Aorta (tissue), 5 donors: Measurements from ENCODE around the gene FMN2. TPM values are rescaled to one million over a fixed set of nuclear protein-coding genes. Genes with fewer than 3 reads are reported as not detected.

ENCODE experiments used
- ATAC-seq: fragments of 200-7000 bp; cut with Tn5 transposase; one replicate; pipeline ENCODE4 v1.9.1; 2022; ENCODE audit warnings: moderate library complexity; ENCODE audit not compliant: low FRiP score
- DNase-seq, 2 donors: peaks; one replicate each; pipeline ENCODE4 v3.0.0-alpha.2; 2020
- H3K27ac ChIP-seq, 2 donors: one replicate each; pipeline ENCODE4 v1.5.1; 2013; ENCODE audit warnings: low read length in 2 of 2, mild to moderate bottlenecking in 2 of 2, moderate library complexity in 2 of 2, control low read depth in 1 of 2, inconsistent platforms in 1 of 2, low read depth in 1 of 2
- H3K27me3 ChIP-seq, 2 donors: one replicate each; pipeline ENCODE4 v1.6.1; 2013; ENCODE audit warnings: control low read depth in 1 of 2, low read length in 1 of 2, mild to moderate bottlenecking in 1 of 2, moderate library complexity in 1 of 2; ENCODE audit not compliant: insufficient read depth in 2 of 2, control insufficient read depth in 1 of 2
- H3K36me3 ChIP-seq, 2 donors: one replicate each; pipeline ENCODE4 v1.6.1; 2013; ENCODE audit warnings: control low read depth in 1 of 2, low read length in 1 of 2, mild to moderate bottlenecking in 1 of 2; ENCODE audit not compliant: insufficient read depth in 2 of 2, control insufficient read depth in 1 of 2
- H3K4me1 ChIP-seq, 2 donors: one replicate each; pipeline ENCODE4 v1.6.1; 2013; ENCODE audit warnings: low read length in 2 of 2, control low read depth in 1 of 2, mild to moderate bottlenecking in 1 of 2, moderate library complexity in 1 of 2; ENCODE audit not compliant: insufficient read depth in 2 of 2, control insufficient read depth in 1 of 2
- H3K4me3 ChIP-seq, 2 donors: one replicate each; pipeline ENCODE4 v1.5.1; 2013; ENCODE audit warnings: low read length in 2 of 2, control low read depth in 1 of 2, mild to moderate bottlenecking in 1 of 2
- H3K9me3 ChIP-seq: one replicate; pipeline ENCODE4 v1.6.1; 2013; ENCODE audit warnings: mild to moderate bottlenecking, low read length; ENCODE audit not compliant: control insufficient read depth
- WGBS, 2 donors: extraction: QIAGEN DNeasy Blood & Tissue Kit; methylation state at CpG; one replicate each; pipeline ENCODE4 v1.1.7; 2013; 5-methylcytosine and 5-hydroxymethylcytosine counted together
- intact Hi-C, 2 donors: fragments of 100-400 bp; cut with DNase I; formaldehyde crosslinking; loops; one replicate each; pipeline versions ENCODE4 v1.14.2 to v1.15.0; 2022
- long read RNA-seq, 2 donors: library from polyadenylated mRNA; unstranded; transcript quantifications; one replicate each; pipeline ENCODE4 v2.0.0, GENCODE V29; 2020 to 2021
- polyA plus RNA-seq, 2 donors: library from polyadenylated mRNA; stranded (reverse); fragments of 200-250 nt; gene quantifications; one replicate each; pipeline ENCODE4 v1.2.3, GENCODE V29; 2013
- total RNA-seq, 2 donors: library from RNA; stranded (reverse); fragmentation: NEBNext Ultra II Directional; extraction: Animal tissue kit (Norgen Biotek cat#: 25700); gene quantifications; one replicate each; pipeline ENCODE4 v1.2.1, GENCODE V29; 2021
- donor health status: healthy with polysubstance abuse.
- donor health status: Bipolar disorder and iron deficiency.
- donor health status: DM: no; HTN: no; CAD: no.
- donor health status: DM: no; HTN: no; CAD: no.
- donor health status: DM: yes; HTN: yes; CAD: no.

The FMN2 gene
- total RNA-seq (1 to 10 TPM in 1 of 2 donors, under 1 TPM in 1; 0.94 to 1.1 TPM), polyA plus RNA-seq (under 1 TPM; 0.10 to 0.88 TPM)
- long read RNA-seq, donor 1, partial matches to known transcripts, result 2 of 3 reads
- long read RNA-seq, donor 1, other reads (novel, unspliced or antisense), result 1 of 3 reads
- long read RNA-seq, donor 2, partial matches to known transcripts, result 0 of 1 reads
- long read RNA-seq, donor 2, other reads (novel, unspliced or antisense), result 1 of 1 reads

GRCh38 chr1:240091614-240092300, at the start of gene FMN2:
Gene FMN2 (plus strand): TSS chr1:240091883. CDS start chr1:240092110, 227 bp downstream.
- no peaks in the 10 kb centered on the region for H3K36me3 ChIP-seq
- H3K4me3 ChIP-seq, result peak within 1 kb of the TSS; percentile 10 to 38
- H3K9me3 ChIP-seq, result peaks cover 2% of the 10 kb centered on the region
- DNase-seq (no peak), ATAC-seq (peak; percentile 43)
- peaks cover 0 to 2% of the 10 kb centered on the region in 2 donors for H3K27me3 ChIP-seq
- WGBS, 2 donors, result 1% methylated on average over 75 to 78 of the region's 78 CpGs
- no peak within 1 kb of the TSS for H3K27ac ChIP-seq
- intact Hi-C loops, result no loop called here
- no peaks in the 10 kb centered on the region for H3K4me1 ChIP-seq

- H3K4me3 ChIP-seq, result no peak overlapping the region
- DNase-seq (no peak), ATAC-seq (no peak)
- H3K36me3 ChIP-seq, result no peaks in the 10 kb centered on the region
- no peak overlapping the region for H3K27ac ChIP-seq
- intact Hi-C loops, result no loop called here
- WGBS, 2 donors, result 58 to 65% methylated on average over 6 of the region's 6 CpGs
- H3K27me3 ChIP-seq, result no peaks in the 10 kb centered on the region
- H3K4me1 ChIP-seq, result no peaks in the 10 kb centered on the region
- H3K9me3 ChIP-seq, result no peaks in the 10 kb centered on the region
Measured at GRCh38 chr1:240044620-240045019, 47.1 kb upstream of the FMN2 start.

- no peaks in the 10 kb centered on the region for H3K27me3 ChIP-seq
- intact Hi-C loops, result no loop called here
- DNase-seq (no peak), ATAC-seq (no peak)
- no peaks in the 10 kb centered on the region for H3K9me3 ChIP-seq
- no peaks in the 10 kb centered on the region for H3K4me1 ChIP-seq
- no peak overlapping the region for H3K4me3 ChIP-seq
- H3K36me3 ChIP-seq, result no peaks in the 10 kb centered on the region
- H3K27ac ChIP-seq, result no peak overlapping the region
- WGBS, 2 donors, result 80 to 85% methylated on average over 8 of the region's 8 CpGs
Measured at GRCh38 chr1:240046000-240046399, 45.7 kb upstream of the FMN2 start.

- DNase-seq (no peak), ATAC-seq (no peak)
- Histone ChIP-seq H3K36me3 (no peaks in the 10 kb centered on the region), H3K27me3 (no peaks in the 10 kb centered on the region), H3K4me3 (no peak overlapping the region), H3K4me1 (no peaks in the 10 kb centered on the region), H3K27ac (no peak overlapping the region), H3K9me3 (no peaks in the 10 kb centered on the region)
- 67 to 69% methylated on average over 9 of the region's 9 CpGs for WGBS, 2 donors
- intact Hi-C loops, result no loop called here
Measured at GRCh38 chr1:240054109-240054701, 37.5 kb upstream of the FMN2 start.

GRCh38 chr1:240055936-240056335, 35.7 kb upstream of the FMN2 start:
- 48 to 51% methylated on average over 1 of the region's 1 CpG for WGBS, 2 donors
- H3K27ac ChIP-seq, result no peak overlapping the region
- ATAC-seq (no peak), DNase-seq (no peak)
- H3K9me3 ChIP-seq, result no peaks in the 10 kb centered on the region
- intact Hi-C loops, result no loop called here
- H3K36me3 ChIP-seq, result no peaks in the 10 kb centered on the region
- H3K4me3 ChIP-seq, result no peak overlapping the region
- no peaks in the 10 kb centered on the region for H3K27me3 ChIP-seq
- H3K4me1 ChIP-seq, result no peaks in the 10 kb centered on the region

- H3K36me3 ChIP-seq, result no peaks in the 10 kb centered on the region
- no peak overlapping the region for H3K4me3 ChIP-seq
- DNase-seq (no peak), ATAC-seq (no peak)
- no peak overlapping the region for H3K27ac ChIP-seq
- no peaks in the 10 kb centered on the region for H3K27me3 ChIP-seq
- no peaks in the 10 kb centered on the region for H3K9me3 ChIP-seq
- H3K4me1 ChIP-seq, result no peaks in the 10 kb centered on the region
- 21 to 24% methylated on average over 3 of the region's 3 CpGs for WGBS, 2 donors
- intact Hi-C loops, result no loop called here
Measured at GRCh38 chr1:240056350-240056749, 35.3 kb upstream of the FMN2 start.

GRCh38 chr1:240058049-240058448, 33.6 kb upstream of the FMN2 start:
- no peak overlapping the region for H3K27ac ChIP-seq
- no peaks in the 10 kb centered on the region for H3K27me3 ChIP-seq
- DNase-seq (no peak), ATAC-seq (no peak)
- H3K9me3 ChIP-seq, result no peaks in the 10 kb centered on the region
- no peak overlapping the region for H3K4me3 ChIP-seq
- WGBS, 2 donors, result 62 to 64% methylated on average over 9 of the region's 9 CpGs
- H3K4me1 ChIP-seq, result no peaks in the 10 kb centered on the region
- intact Hi-C loops, result no loop called here
- no peaks in the 10 kb centered on the region for H3K36me3 ChIP-seq

GRCh38 chr1:240068961-240069360, 22.7 kb upstream of the FMN2 start:
- WGBS, 2 donors, result 85 to 89% methylated on average over 7 of the region's 7 CpGs
- Histone ChIP-seq H3K27ac (no peak overlapping the region), H3K4me3 (no peak overlapping the region), H3K36me3 (no peaks in the 10 kb centered on the region), H3K4me1 (no peaks in the 10 kb centered on the region), H3K9me3 (no peaks in the 10 kb centered on the region), H3K27me3 (no peaks in the 10 kb centered on the region)
- intact Hi-C loops, result no loop called here
- no peak for DNase-seq
- ATAC-seq, result no peak

- H3K4me3 ChIP-seq, result no peak overlapping the region
- no peaks in the 10 kb centered on the region for H3K4me1 ChIP-seq
- ATAC-seq (no peak), DNase-seq (no peak)
- no peaks in the 10 kb centered on the region for H3K36me3 ChIP-seq
- no peaks in the 10 kb centered on the region for H3K27me3 ChIP-seq
- H3K27ac ChIP-seq, result no peak overlapping the region
- no peaks in the 10 kb centered on the region for H3K9me3 ChIP-seq
- intact Hi-C loops, result no loop called here
Measured at GRCh38 chr1:240070188-240070587, 21.5 kb upstream of the FMN2 start.
